NCI-H526 (cell line): ENCODE data around the gene LAMC3.
"Not testable (repeated sequence)": the region's sequence is repeated elsewhere in the genome, so short reads cannot be mapped to it uniquely, and the experiment has no call there.

Experiments
- DNase-seq, 2 experiments: peaks; one replicate each; lab custom pipeline; 2025; lab: John Stamatoyannopoulos, UW

The LAMC3 gene

GRCh38 chr9:131028931-131029573 lies 20.1 kb downstream of the LAMC3 start:
- DNase-seq = no peak

GRCh38 chr9:131029574-131029952 lies 20.6 kb downstream of the LAMC3 start:
- DNase-seq = no peak

- DNase-seq = no peak
These were observed 21.4 kb downstream of the LAMC3 start for GRCh38 chr9:131030239-131031004.

- no peak for DNase-seq
These were observed 22.1 kb downstream of the LAMC3 start for GRCh38 chr9:131031005-131031641.

- no peak for DNase-seq
These were observed 22.6 kb downstream of the LAMC3 start for GRCh38 chr9:131031642-131032005.

- DNase-seq = no peak
These were observed 23.4 kb downstream of the LAMC3 start for GRCh38 chr9:131032384-131032783.

GRCh38 chr9:131033269-131034224 lies 24.6 kb downstream of the LAMC3 start:
- no peak for DNase-seq

GRCh38 chr9:131034268-131034667 lies 25.3 kb downstream of the LAMC3 start:
- DNase-seq = no peak

GRCh38 chr9:131034749-131035148 lies 25.8 kb downstream of the LAMC3 start:
- DNase-seq = not testable (repeated sequence)

GRCh38 chr9:131035548-131035947 lies 26.6 kb downstream of the LAMC3 start:
- DNase-seq = no peak

- DNase-seq = no peak
These were observed 27.1 kb downstream of the LAMC3 start for GRCh38 chr9:131036071-131036470.

GRCh38 chr9:131036529-131037334 lies 27.8 kb downstream of the LAMC3 start:
- DNase-seq = no peak

- no peak for DNase-seq
These were observed 28.6 kb downstream of the LAMC3 start for GRCh38 chr9:131037335-131038255.

GRCh38 chr9:131038256-131039128 lies 29.5 kb downstream of the LAMC3 start:
- no peak for DNase-seq

GRCh38 chr9:131039129-131039954 lies 30.4 kb downstream of the LAMC3 start:
- no peak for DNase-seq

- no peak for DNase-seq
These were observed 33.7 kb downstream of the LAMC3 start for GRCh38 chr9:131042666-131043065.

- no peak for DNase-seq
These were observed 34.1 kb downstream of the LAMC3 start for GRCh38 chr9:131043087-131043486.

- DNase-seq = no peak
These were observed 34.7 kb downstream of the LAMC3 start for GRCh38 chr9:131043646-131044045.
